Non-pigmented ciliary epithelial cell (primary cell): Measurements from ENCODE around the gene CFAP157.

ENCODE experiments used
- DNase-seq: peaks from one replicate; pipeline ENCODE4 v3.0.0-alpha.2; 2010; ENCODE audit warnings: low read depth

The CFAP157 gene

GRCh38 chr9:127715470-127716337, 8.9 kb downstream of the CFAP157 start, which contains the start of the genes PTRH1 and TTC16:
PTRH1 (minus strand) TSS chr9:127715663; CDS start chr9:127715639, 24 bp downstream.
TTC16 (plus strand) TSS chr9:127716079; CDS start chr9:127716146, 67 bp downstream.
- peak; percentile 50 for DNase-seq

- no peak for DNase-seq
Measured at GRCh38 chr9:127716412-127716811, 9.6 kb downstream of the CFAP157 start.

GRCh38 chr9:127717766-127718165, 11.0 kb downstream of the CFAP157 start:
- no peak for DNase-seq

GRCh38 chr9:127720031-127720864, 13.5 kb downstream of the CFAP157 start:
- no peak for DNase-seq

- DNase-seq: no peak
Measured at GRCh38 chr9:127720865-127721227, 14.1 kb downstream of the CFAP157 start.

- DNase-seq: no peak
Measured at GRCh38 chr9:127721391-127721821, 14.6 kb downstream of the CFAP157 start.

GRCh38 chr9:127722055-127722745, 15.4 kb downstream of the CFAP157 start:
- no peak for DNase-seq

GRCh38 chr9:127723013-127723412, 16.2 kb downstream of the CFAP157 start:
- DNase-seq: no peak

GRCh38 chr9:127723444-127723843, 16.7 kb downstream of the CFAP157 start:
- DNase-seq: no peak

GRCh38 chr9:127724012-127724411, 17.2 kb downstream of the CFAP157 start:
- DNase-seq: no peak

GRCh38 chr9:127726871-127727270, 20.1 kb downstream of the CFAP157 start:
- DNase-seq: no peak

- DNase-seq: no peak
Measured at GRCh38 chr9:127728808-127729207, 22.0 kb downstream of the CFAP157 start.

- DNase-seq: no peak
Measured at GRCh38 chr9:127729522-127730256, 22.9 kb downstream of the CFAP157 start.

GRCh38 chr9:127730262-127730661, 23.5 kb downstream of the CFAP157 start:
- no peak for DNase-seq

GRCh38 chr9:127730799-127731410, 24.1 kb downstream of the CFAP157 start:
- no peak for DNase-seq

GRCh38 chr9:127731938-127732337, 25.1 kb downstream of the CFAP157 start:
- DNase-seq: no peak

- no peak for DNase-seq
Measured at GRCh38 chr9:127732444-127732843, 25.7 kb downstream of the CFAP157 start.

GRCh38 chr9:127733614-127734013, 26.8 kb downstream of the CFAP157 start:
- DNase-seq: no peak

GRCh38 chr9:127734247-127734746, 27.5 kb downstream of the CFAP157 start:
- DNase-seq: no peak

GRCh38 chr9:127734747-127735529, 28.1 kb downstream of the CFAP157 start, which contains the start of gene TOR2A:
TOR2A (minus strand) TSS chr9:127735294; CDS start chr9:127735270, 24 bp downstream.
- DNase-seq: peak; percentile 84
